H1 (cell line): ENCODE results near the gene SMOC2. TPM values are rescaled to one million over a fixed set of nuclear protein-coding genes. Genes with fewer than 3 reads are reported as not detected.

Experiments used
- CTCF ChIA-PET: fragments of 300-600 bp; sonication (Branson Sonifier 250); formaldehyde crosslinking; loops from one replicate; lab custom pipeline; 2021; ENCODE audit not compliant: partially characterized antibody; lab: Charles Lee
- POLR2A ChIA-PET: fragments of 300-600 bp; sonication (Branson Sonifier 250); formaldehyde crosslinking; loops from one replicate; lab custom pipeline; 2021; ENCODE audit warnings: inconsistent platforms; ENCODE audit not compliant: partially characterized antibody; lab: Charles Lee
- DNase-seq, 2 experiments: peaks; one replicate each; pipeline versions ENCODE4 v3.0.0 to v3.0.0-alpha.2; 2010 to 2022; ENCODE audit warnings: low spot score in 2 of 2, low read depth in 1 of 2, mixed read lengths in 1 of 2
- FAIRE-seq: peaks from 2 replicates; lab custom pipeline; 2011; peaks lifted over from hg19 to GRCh38; lab: Jason Lieb, UNC
- H2AFZ ChIP-seq: 2 replicates; pipeline ENCODE4 v1.8.1; 2012; ENCODE audit warnings: low read length, inconsistent platforms
- H2AK5ac ChIP-seq: 2 replicates; pipeline ENCODE4 v1.6.1; 2013; ENCODE audit warnings: low read depth, low read length
- H2BK120ac ChIP-seq: replicated peaks from 2 replicates; pipeline ENCODE3; 2013; ENCODE audit warnings: low read depth, low read length, inconsistent platforms
- H2BK12ac ChIP-seq: 2 replicates; pipeline ENCODE4 v1.6.1; 2013; ENCODE audit warnings: low read depth, low read length
- H2BK15ac ChIP-seq: 2 replicates; pipeline ENCODE4 v1.6.1; 2013; ENCODE audit warnings: low read length
- H2BK20ac ChIP-seq: 2 replicates; pipeline ENCODE4 v1.6.1; 2013; ENCODE audit warnings: low read length
- H2BK5ac ChIP-seq: 2 replicates; pipeline ENCODE4 v1.6.1; 2013; ENCODE audit warnings: low read depth, low read length
- H3K14ac ChIP-seq: 2 replicates; pipeline ENCODE4 v1.6.1; 2013; ENCODE audit warnings: inconsistent platforms; ENCODE audit not compliant: insufficient read length
- H3K18ac ChIP-seq: 2 replicates; pipeline ENCODE4 v1.6.1; 2013; ENCODE audit warnings: low read length; ENCODE audit errors: extremely low read depth
- H3K23ac ChIP-seq: 2 replicates; pipeline ENCODE4 v1.6.1; 2013; ENCODE audit warnings: inconsistent platforms; ENCODE audit not compliant: insufficient read length
- H3K23me2 ChIP-seq: 2 replicates; pipeline ENCODE4 v1.6.1; 2013; ENCODE audit warnings: low read depth, low read length
- H3K27ac ChIP-seq: 2 replicates; pipeline ENCODE4 v1.6.1; 2011; ENCODE audit warnings: low read depth, low read length, inconsistent platforms
- H3K27me3 ChIP-seq, 4 experiments: replicated peaks in 1 of 4; 1 replicate in 1 of 4; 2 replicates in 3 of 4; pipeline versions ENCODE4 v1.6.1 to v1.8.1; 2011 to 2013; ENCODE audit warnings: low read length in 3 of 4, mild to moderate bottlenecking in 3 of 4, inconsistent platforms in 2 of 4, mixed read lengths in 2 of 4, moderate library complexity in 1 of 4; ENCODE audit not compliant: control insufficient read depth in 3 of 4, insufficient read depth in 3 of 4; ENCODE audit errors: extremely low read depth in 1 of 4
- H3K36me3 ChIP-seq, 4 experiments: 2 replicates each; pipeline versions ENCODE4 v1.6.1 to v1.8.1; 2011 to 2013; ENCODE audit warnings: mild to moderate bottlenecking in 4 of 4, low read length in 3 of 4, moderate library complexity in 2 of 4, control low read depth in 1 of 4, inconsistent platforms in 1 of 4; ENCODE audit not compliant: insufficient read depth in 4 of 4, control insufficient read depth in 2 of 4
- H3K4ac ChIP-seq: replicated peaks from 2 replicates; pipeline ENCODE3; 2013; ENCODE audit warnings: low read length, low read depth, mixed read lengths, inconsistent platforms; ENCODE audit not compliant: insufficient read length
- H3K4me1 ChIP-seq, 4 experiments: replicated peaks in 1 of 4; 1 replicate in 1 of 4; 2 replicates in 3 of 4; pipeline versions ENCODE4 v1.6.1 to v1.8.1; 2011 to 2013; ENCODE audit warnings: low read length in 3 of 4, inconsistent platforms in 2 of 4, mixed read lengths in 1 of 4; ENCODE audit not compliant: insufficient read depth in 4 of 4, control insufficient read depth in 3 of 4
- H3K4me2 ChIP-seq, 2 experiments: 2 replicates each; pipeline versions ENCODE4 v1.6.1 to v1.8.1; 2011 to 2013; ENCODE audit warnings: low read depth in 2 of 2, low read length in 2 of 2, control low read depth in 1 of 2, inconsistent platforms in 1 of 2, mild to moderate bottlenecking in 1 of 2; ENCODE audit not compliant: insufficient read depth in 1 of 2
- H3K4me3 ChIP-seq, 4 experiments: fragments of 200-600, 300-600 bp in 1 of 4; sonication (generic), shearing (Covaris generic), sonication (Bioruptor Twin) in 1 of 4; 2 replicates each; pipeline versions ENCODE4 v1.5.1 to v1.8.1; 2011 to 2016; ENCODE audit warnings: low read length in 4 of 4, low read depth in 3 of 4, control low read depth in 2 of 4, inconsistent platforms in 2 of 4, mild to moderate bottlenecking in 2 of 4, mixed read lengths in 1 of 4, moderate library complexity in 1 of 4; ENCODE audit not compliant: insufficient read depth in 2 of 4; ENCODE audit errors: extremely low read depth in 1 of 4
- H3K56ac ChIP-seq: replicated peaks from 2 replicates; pipeline ENCODE3; 2013; ENCODE audit warnings: low read depth, mild to moderate bottlenecking, mixed read lengths, low read length, inconsistent platforms; ENCODE audit not compliant: insufficient read length
- H3K79me1 ChIP-seq: 2 replicates; pipeline ENCODE4 v1.6.1; 2013; ENCODE audit warnings: low read depth, low read length, control low read depth
- H3K79me2 ChIP-seq, 2 experiments: 2 replicates each; pipeline versions ENCODE4 v1.6.1 to v1.8.1; 2012 to 2013; ENCODE audit warnings: low read length in 2 of 2, mild to moderate bottlenecking in 2 of 2, inconsistent platforms in 1 of 2; ENCODE audit not compliant: insufficient read depth in 2 of 2, control insufficient read depth in 1 of 2
- H3K9ac ChIP-seq, 4 experiments: replicated peaks in 1 of 4; 1 replicate in 1 of 4; 2 replicates in 3 of 4; pipeline versions ENCODE4 v1.6.1 to v1.8.1; 2011 to 2013; ENCODE audit warnings: low read depth in 3 of 4, low read length in 3 of 4, control low read depth in 2 of 4, mild to moderate bottlenecking in 2 of 4, moderate library complexity in 2 of 4, inconsistent platforms in 1 of 4; ENCODE audit errors: extremely low read depth in 1 of 4
- H3K9me3 ChIP-seq, 2 experiments: 2 replicates each; pipeline versions ENCODE4 v1.6.1 to v1.8.1; 2012 to 2013; ENCODE audit warnings: mild to moderate bottlenecking in 2 of 2, moderate library complexity in 2 of 2, control low read depth in 1 of 2, inconsistent platforms in 1 of 2, low read depth in 1 of 2, low read length in 1 of 2, mixed read lengths in 1 of 2; ENCODE audit not compliant: insufficient read depth in 2 of 2
- H4K20me1 ChIP-seq, 2 experiments: replicated peaks in 1 of 2; 2 replicates each; pipeline versions ENCODE3 to v1.8.1; 2011 to 2013; ENCODE audit warnings: inconsistent platforms in 2 of 2, low read length in 2 of 2, mild to moderate bottlenecking in 1 of 2; ENCODE audit not compliant: insufficient read depth in 2 of 2, control insufficient read depth in 1 of 2
- H4K5ac ChIP-seq: 2 replicates; pipeline ENCODE4 v1.6.1; 2013; ENCODE audit warnings: low read length, low read depth, mixed read lengths, inconsistent platforms; ENCODE audit not compliant: insufficient read length
- H4K8ac ChIP-seq: 2 replicates; pipeline ENCODE4 v1.8.0; 2013; ENCODE audit warnings: mild to moderate bottlenecking, moderate library complexity, low read length, inconsistent platforms; ENCODE audit not compliant: insufficient read depth; ENCODE audit errors: extremely low read depth
- H4K91ac ChIP-seq: replicated peaks from 2 replicates; pipeline ENCODE3; 2013; ENCODE audit warnings: low read length, mixed read lengths, inconsistent platforms; ENCODE audit not compliant: insufficient read length
- ATF2 ChIP-seq: IDR thresholded peaks from 2 replicates; pipeline ENCODE4 v1.6.1; 2012; ENCODE audit warnings: low read length, inconsistent platforms
- GTF2F1 ChIP-seq: IDR thresholded peaks from 2 replicates; pipeline ENCODE4 v1.6.1; 2012; ENCODE audit warnings: low read depth, low read length, improper control_type of control experiment, borderline replicate concordance
- POLR2AphosphoS5 ChIP-seq: IDR thresholded peaks from 2 replicates; pipeline ENCODE4 v1.6.1; 2011; ENCODE audit warnings: low read depth, low read length
- TCF12 ChIP-seq: IDR thresholded peaks from 2 replicates; pipeline ENCODE4 v1.6.1; 2011; ENCODE audit warnings: low read depth, mild to moderate bottlenecking, low read length
- WGBS, 2 experiments: shearing (Covaris generic) in 1 of 2; methylation state at CpG; one replicate each; pipeline versions ENCODE4 v1.1.6 to v1.1.7; 2013 to 2015; ENCODE audit warnings: low lambda C conversion rate in 2 of 2, mixed read lengths in 2 of 2, inconsistent platforms in 1 of 2, low coverage in 1 of 2, missing lambda C conversion rate in 1 of 2; ENCODE audit not compliant: insufficient replicate concordance in 2 of 2, insufficient coverage in 1 of 2, insufficient read length in 1 of 2; ENCODE audit errors: extremely low coverage in 1 of 2, missing lambda C conversion rate in 1 of 2; 5-methylcytosine and 5-hydroxymethylcytosine counted together
- polyA plus RNA-seq, 7 experiments: library from polyadenylated mRNA; depleted of rRNA in 3 of 7; stranded (reverse) in 5 of 7; unstranded in 2 of 7; fragments of >200 nt in 5 of 7; fragments of 200-250 nt in 2 of 7; gene quantifications; 1 replicate in 5 of 7; 2 replicates in 1 of 7; 4 replicates in 1 of 7; pipeline versions ENCODE4 v1.2.1 to v1.2.3, GENCODE V29; 2011 to 2013; ENCODE audit warnings: missing spikeins in 2 of 7, mixed read lengths in 2 of 7
- total RNA-seq: library from RNA; stranded (reverse); fragmentation: NEBNext Ultra II Directional; extraction: Animal tissue kit (Norgen Biotek cat#: 25700); gene quantifications from 2 replicates; pipeline ENCODE4 v1.2.1, GENCODE V29; 2021

The SMOC2 gene
- total and polyA plus RNA-seq, 2 of the 8 experiments (the other 6 are each of a cell fraction or from before 2014, with no cell fraction given) = 7.7 to 8.5 TPM

DNA sequence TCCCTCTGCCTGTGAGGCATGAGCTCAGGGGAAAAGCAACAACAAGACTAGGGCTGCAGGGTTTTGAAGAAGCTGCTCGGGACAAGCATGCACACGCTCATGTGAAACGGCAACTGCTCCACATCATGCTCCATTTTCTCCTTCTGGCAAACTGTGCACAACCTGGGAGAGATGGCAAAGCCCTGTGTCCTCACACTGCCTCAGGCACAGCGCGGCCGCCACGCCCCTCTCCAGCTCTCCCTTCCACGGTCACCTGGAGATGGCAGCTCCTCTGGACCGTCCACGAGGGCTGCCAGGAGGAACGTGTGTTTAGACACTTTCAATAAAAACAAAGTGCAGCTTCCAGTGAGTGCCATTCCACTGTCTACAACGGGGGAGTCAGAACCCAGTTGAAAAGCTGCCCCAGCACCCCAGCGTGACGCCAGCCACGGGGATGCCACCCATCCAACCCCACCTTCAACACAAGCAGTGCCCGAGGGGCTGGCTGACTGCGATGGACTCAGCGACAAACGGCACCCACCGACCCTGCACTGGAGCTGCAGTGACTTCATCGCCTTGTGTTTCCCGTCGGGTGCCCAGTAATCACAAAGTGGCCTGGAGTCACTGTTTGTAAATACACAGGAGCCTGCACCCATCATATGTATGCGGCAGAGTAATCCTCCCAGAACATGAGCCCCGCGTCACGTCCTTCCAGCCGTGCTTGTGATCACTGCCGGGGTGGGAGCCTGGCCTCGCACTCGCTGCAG is 16.1 kb downstream of the SMOC2 start:
- 97% methylated on average over 23 of the region's 31 CpGs; no CpG with 5 or more reads in 1 of the 2 experiments for WGBS, 2 experiments
- FAIRE-seq = no peak
- no peak overlapping the region for H3K4ac ChIP-seq

More for the DNA sequence above, 16.1 kb downstream of the SMOC2 start:
- H3K18ac ChIP-seq = no peak overlapping the region
- no peak for TF ChIP-seq GTF2F1
- no peak for TF ChIP-seq ATF2
- no peak for TF ChIP-seq TCF12
- no peak for TF ChIP-seq POLR2AphosphoS5
- POLR2A ChIA-PET = interaction anchor here (0.6 kb wide), 1 partner anchor 1365 kb away, joined by 4 read pairs; no protein-coding TSS in a partner anchor
- H2AFZ ChIP-seq = no peak overlapping the region
- H2BK15ac ChIP-seq = no peak overlapping the region
- H3K27me3 ChIP-seq = no peaks in the 10 kb centered on the region
- H3K4me3 ChIP-seq = no peak overlapping the region
- H2BK5ac ChIP-seq = no peak overlapping the region
- H3K56ac ChIP-seq = no peak overlapping the region
- no peaks in the 10 kb centered on the region for H3K79me2 ChIP-seq
- no peaks in the 10 kb centered on the region for H3K9me3 ChIP-seq
- no peak overlapping the region for H2BK20ac ChIP-seq
- CTCF ChIA-PET = interaction anchor here (0.7 kb wide), 1 partner anchor 196 kb away, joined by 3 read pairs; no protein-coding TSS in a partner anchor
- no peak overlapping the region for H4K91ac ChIP-seq
- H4K8ac ChIP-seq = peak overlapping the region; percentile 32; the same call in 1 of the 2 replicates
- no peak for DNase-seq
- no peak overlapping the region for H3K4me2 ChIP-seq
- H3K79me1 ChIP-seq = no peaks in the 10 kb centered on the region
- H3K4me1 ChIP-seq = peaks cover 2 to 10% (median 5%) of the 10 kb centered on the region in 4 experiments
- no peak overlapping the region for H3K9ac ChIP-seq
- no peak overlapping the region for H2BK12ac ChIP-seq
- H3K14ac ChIP-seq = no peak overlapping the region
- H3K27ac ChIP-seq = no peak overlapping the region
- H3K23ac ChIP-seq = no peak overlapping the region
- no peak overlapping the region for H4K5ac ChIP-seq
- no peaks in the 10 kb centered on the region for H4K20me1 ChIP-seq
- no peak overlapping the region for H2BK120ac ChIP-seq
- H3K23me2 ChIP-seq = no peaks in the 10 kb centered on the region
- H3K36me3 ChIP-seq = no peaks in the 10 kb centered on the region
- no peak overlapping the region for H2AK5ac ChIP-seq
